HG03095 (cell line): ENCODE measurements around the gene MPI.
"Not testable (repeated sequence)": the region's sequence is repeated elsewhere in the genome, so short reads cannot be mapped to it uniquely, and the experiment has no call there.

Experiments used
- ATAC-seq: cut with Tn5 transposase; IDR thresholded peaks from one replicate; pipeline ENCODE4 v1.9.1; 2021; ENCODE audit warnings: moderate library complexity; ENCODE audit not compliant: unreplicated experiment

MPI gene

DNA sequence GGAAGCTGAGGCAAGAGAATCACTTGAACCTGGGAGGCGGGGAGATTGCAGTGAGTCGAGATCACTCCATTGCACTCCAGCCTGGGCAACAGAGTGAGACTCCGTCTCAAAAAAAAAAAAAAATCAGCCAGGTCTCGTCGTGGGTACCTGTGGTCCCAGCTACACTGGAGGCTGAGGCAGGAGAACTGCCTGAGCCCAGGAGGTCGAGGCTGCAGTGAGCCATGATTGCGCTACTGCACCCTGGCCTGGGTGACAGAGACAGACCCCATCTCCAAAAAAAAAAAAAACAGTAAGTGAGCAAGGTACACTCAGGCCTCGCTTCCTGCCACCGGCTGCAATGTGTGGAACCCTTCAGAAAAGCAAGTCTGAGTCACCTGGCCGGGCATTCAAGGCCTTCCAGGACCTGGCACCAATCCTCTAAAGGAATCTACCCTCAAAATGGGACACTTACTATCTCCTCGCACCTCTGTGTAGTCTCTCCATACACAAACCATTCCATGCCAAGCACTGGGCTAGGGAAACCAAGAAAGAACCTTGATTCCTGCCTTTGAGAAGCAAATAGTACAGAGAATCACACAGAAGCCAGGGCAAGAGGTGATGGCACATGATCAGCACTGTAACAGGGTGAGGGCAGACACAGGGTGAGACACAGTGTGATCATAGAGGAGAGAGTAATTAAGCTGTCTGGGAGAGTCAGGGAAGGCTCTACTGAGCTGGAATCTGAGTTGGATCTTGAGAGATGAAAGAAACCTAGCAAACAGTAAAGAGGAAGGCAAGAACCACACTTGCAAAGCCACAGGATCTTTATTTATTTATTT is 26.4 kb upstream of the MPI start:
- no peak for ATAC-seq

DNA sequence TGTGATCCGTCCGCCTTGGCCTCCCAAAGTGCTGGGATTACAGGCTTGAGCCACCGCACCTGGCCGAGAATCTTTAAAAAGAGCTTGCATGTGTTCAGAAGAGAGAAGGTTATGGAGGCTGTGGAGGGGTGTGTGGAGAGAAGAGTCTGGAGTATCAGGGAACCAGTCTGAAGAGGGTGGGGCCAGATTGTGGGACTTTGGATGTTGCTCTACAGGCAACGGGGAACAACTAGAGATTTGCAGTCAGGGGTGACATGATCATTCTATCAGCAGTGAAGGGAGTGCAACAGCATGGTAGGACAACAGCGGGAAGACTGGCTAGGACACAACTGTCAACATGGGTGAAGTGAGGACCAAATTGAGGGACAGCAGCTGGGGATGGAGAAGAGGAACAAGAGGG is 25.5 kb upstream of the MPI start:
- no peak for ATAC-seq

DNA sequence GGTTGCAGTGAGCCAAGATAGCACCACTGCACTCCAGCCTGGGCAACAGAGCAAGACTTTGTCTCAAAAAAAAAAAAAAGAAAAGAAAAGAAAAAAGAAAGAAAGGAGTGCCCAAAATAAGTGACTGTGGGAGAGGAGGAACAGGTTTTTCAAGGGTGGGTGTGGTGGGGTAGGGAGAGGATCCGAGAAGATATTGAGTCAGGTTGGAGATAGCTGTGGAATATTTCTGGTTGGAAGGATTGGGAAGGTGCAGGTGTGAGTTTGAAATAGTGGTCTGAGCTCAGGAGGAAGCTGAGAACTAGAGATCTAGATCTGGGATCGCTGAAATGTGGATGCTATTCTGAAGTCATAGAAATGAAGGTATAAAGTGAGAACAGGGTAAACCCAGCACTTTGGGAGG is 24.5 kb upstream of the MPI start:
- ATAC-seq, result no peak

DNA sequence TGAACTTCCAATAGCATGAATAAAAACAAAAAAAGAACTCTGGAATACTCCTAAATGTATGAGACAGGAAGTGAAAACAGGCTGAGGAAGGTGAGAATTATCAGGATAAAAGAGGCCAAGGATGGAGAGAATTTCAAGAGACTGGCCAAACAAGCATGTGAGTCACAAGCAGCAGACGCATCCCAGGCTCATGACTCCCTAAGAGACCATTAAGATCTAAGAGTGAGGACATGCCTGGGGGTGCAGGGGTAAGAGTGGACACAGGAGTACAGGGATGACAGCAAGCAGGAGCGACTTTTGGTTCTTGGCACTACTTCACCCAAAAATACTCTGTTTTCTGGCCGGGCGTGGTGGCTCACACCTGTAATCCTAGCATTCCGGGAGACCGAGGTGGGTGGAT is 23.8 kb upstream of the MPI start:
- ATAC-seq, result no peak

DNA sequence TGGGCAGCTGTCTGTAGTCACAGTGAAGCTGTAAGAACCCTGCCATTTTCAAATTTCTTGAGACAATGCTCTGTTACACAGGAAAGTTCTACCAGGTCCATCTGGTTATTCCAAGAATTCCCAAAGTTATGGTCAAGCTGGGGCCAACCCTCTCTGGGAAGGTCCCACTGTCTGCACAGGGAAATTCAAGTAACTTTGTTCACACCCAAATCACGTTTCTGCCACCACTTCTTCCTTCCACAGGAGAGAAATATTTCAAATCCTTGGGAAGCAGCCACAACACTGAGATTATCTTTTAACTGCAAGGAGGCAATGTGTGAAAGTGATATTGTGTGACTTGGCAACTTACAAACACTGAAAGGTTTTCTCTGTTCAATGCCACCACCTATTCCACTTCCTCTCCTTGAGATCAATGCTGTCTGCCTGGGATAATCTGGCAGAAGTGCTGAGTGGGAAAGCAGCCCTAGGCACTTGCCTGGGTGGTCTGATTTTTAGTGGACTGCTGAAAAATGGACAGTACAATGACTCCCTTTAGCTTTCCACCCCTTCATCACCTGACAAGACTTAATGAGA is 22.3 kb upstream of the MPI start:
- ATAC-seq, result no peak

DNA sequence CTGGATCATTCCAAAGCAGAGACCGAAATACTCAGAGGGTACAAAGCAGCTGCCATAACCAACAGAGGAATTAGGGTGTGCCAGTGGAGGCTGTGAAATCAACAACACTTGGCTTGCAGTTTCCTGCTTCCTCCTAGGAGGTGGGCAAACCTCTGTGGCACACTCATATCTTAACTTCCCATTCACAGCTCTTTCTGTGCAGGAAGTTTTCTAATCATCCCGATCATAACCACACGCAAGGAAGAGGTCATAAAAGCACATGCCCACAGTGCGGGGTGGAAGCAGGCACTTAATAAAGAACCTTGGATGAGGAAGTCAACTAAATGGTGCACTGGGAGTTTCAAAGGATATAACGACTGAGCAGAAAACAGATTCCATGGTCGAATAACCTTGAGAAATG is 21.8 kb upstream of the MPI start:
- no peak for ATAC-seq

DNA sequence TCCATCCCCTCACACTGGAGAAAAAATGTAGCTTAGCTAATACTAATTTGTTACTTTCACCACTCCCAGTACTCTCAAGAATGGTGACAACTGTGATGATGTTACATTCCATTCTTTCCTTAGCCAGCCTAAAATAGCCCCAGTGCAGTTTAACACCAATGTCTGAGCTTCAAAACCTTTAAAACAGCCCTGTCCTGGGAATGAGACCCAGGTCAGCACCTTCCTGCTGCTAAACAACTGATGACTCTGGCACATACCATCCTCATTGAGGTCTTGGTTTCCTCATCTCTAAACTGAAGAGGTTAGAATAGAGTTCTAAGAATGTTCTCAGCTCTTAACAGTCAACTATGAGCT is 20.5 kb upstream of the MPI start:
- ATAC-seq, result no peak

DNA sequence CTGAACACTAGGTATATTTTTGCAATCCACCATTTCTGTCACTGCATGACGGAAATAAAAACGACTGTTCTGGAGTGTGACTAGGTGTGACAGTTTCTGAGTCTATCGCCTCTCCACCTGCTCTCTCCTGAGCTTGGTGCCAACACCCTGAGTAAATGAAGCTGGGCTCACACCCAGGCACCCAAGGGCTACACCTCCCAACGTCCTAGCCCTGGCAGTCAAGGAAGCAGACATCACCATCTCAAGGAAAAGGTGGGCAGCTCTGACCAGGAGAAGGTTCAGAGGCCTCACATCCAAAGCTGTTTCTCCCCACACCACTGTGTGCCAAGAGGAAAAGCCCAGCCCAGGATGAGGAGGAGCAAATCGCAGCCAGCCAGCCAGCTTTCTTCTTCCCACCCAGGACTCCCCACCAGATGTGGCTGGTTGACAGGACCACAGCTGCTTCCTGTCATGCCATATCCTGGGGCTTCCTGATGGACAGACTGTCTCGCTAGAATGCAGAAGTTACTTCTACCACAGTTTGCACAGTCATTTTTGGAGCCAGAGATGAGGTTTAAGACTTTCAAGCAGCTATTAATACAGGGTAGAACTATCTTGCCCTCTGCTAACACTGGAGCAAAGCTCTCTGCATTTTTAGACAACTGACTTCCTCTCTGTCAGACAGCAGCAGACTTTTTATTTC is 20.0 kb upstream of the MPI start:
- ATAC-seq, result peak; percentile 52

DNA sequence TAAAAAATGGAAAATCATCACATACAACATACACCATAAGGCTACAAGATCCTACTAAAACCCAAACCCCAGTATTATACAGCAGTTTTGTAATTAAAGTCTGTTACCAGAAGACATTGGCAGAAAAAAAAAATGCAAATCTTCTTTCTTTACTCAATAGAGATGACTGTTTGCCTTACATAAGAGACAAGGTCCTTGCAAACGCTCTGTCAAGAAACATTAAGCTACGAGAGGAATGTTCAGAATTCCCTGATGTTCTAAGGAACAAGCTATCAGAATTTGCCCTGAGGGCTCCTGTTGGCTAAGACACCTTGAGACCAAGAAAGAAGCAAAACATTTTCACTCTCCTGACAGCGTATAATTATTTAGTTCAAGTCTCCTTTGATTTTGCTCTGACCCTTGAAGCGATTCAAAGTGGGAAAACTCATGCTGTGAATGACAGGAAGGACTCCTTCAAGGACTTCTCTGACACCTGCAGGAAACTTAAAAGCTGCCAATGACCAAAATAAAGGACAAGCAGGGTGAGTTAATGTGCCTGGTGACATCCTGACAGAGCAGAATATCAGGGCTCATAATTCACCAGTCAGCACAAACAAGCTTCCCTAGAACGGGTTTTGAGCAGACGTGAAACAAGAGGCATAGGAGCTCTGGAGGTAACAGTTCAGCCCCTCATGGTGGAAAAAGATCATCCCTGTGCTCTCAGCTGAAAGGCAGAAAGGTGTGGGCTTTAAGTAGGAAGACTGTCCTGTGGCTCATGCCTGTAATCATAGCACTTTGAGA is 19.2 kb upstream of the MPI start:
- ATAC-seq, result no peak

DNA sequence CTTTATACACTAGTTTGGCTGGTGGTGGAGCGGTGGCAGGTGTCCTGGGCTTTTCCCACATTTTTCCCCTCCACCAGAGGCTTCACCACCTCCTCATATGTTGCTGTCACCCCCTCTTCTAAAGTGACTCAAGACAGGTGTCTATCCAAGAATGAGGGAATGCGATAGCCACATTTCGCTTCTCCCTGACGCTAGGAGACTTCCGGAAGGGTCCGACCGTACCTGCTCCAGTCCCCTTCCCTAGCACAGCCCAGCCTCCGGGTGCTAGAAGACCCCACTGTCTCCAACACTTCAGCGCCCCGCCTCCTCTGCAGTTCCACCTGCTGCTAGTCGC is 17.2 kb upstream of the MPI start:
- no peak for ATAC-seq

DNA sequence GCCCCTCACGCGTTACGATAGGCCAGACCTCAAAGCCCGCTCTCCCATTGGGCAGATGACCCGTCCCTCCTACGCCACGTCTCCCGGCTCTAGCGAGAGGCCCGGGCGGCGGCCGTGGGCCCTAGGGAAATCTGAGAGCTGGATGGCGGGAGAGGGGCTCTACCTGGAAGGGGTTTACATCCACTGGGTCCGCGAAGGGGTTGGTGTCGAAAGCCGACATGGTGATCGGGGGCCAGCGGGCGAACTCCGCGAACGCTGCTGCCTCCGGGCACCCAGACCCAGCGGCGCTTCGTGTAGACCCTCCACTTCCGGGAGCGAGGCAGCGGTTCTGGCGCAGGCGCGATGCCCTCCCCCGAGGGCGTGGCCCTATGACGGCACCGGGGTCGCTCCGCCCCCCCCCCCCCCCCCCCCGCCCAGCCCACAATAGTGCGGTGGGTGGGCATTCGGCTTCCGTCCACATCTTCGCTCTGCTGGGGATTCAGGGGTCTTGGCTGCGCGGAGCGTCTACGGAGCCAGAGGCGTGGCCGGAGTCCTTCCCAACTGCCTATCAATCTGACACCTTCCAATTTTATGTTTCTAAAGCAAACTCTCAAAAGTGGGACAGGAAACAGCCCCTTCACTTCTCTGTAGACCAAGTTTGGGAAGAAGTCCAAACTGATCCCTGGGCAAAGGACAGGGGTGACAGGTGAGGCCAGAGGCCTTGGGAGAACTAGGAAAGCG is 16.6 kb upstream of the MPI start, which contains the start of gene SCAMP2:
Gene SCAMP2 (minus strand): TSS at position 330 of the 720 bp plus-strand sequence. CDS start 110 bp downstream, at position 220.
- ATAC-seq, result peak; percentile 63

DNA sequence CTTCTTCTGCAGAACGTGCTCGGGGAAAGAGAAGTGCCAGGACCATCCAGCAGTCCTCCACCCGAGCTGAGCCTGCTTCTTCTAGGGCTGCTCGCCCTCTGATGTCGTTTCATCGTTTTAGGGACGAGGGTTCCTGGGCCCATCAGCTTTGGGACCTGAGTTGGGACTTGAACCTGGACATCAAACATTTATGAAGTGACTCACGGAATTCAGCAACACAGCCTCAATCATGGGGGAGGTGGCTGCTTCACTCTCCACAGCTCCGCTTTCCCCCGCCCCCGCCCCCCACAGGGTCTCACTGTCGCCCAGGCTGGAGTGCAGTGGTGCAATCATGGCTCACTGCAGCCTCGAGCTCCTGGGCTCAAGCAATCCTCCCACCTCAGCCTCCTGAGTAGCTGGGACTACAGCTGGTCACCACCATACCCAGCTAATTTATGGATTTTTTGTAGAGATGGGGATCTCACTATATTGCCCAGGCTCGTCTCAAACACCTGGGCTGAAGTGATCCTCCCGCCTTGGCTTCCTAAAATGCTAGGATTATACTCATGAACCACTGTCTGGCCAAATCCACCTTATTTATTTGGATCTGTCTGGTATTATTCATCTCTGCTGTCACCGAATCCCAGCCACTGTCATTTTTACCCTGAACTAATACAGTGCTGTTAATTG is 16.0 kb upstream of the MPI start:
- ATAC-seq, result no peak

DNA sequence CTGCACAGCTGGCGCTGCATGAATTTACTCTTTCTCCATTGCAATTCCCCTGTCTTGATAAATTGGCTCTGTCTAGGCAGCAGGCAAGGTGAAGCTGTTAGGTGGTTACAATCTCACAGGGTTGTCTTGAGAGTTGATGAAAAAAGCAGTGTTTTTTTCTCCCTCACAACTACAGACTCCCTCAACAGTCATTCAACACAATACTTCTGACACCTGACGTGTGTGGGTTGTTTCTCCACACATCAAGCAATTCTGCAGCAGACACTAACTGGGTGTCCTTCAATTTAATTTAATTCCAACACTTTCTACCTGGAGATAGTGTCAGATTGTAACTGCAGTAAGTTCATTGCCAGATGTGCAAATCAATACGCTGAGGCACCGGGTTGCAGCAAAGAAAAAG is 11.6 kb upstream of the MPI start:
- no peak for ATAC-seq

DNA sequence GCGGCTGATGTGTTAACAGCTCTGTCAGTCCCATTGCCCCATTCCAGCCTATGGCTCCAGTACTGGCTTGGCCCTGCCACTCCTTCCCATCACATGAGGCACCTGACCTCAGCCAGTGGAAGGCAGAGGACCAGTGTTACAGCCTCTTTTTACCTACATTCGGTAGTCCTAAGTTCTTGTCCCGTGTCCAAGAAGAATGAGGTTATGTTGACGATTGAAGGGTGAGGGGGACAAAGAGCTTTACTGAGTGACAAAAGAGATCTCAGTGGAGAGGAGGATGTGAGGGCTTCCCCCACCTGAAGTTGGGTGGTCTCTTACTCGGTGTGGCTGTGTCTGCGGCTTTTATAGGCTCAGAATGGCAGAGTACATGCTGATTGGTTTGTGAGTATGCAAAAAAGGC is 7.3 kb upstream of the MPI start:
- ATAC-seq, result no peak

DNA sequence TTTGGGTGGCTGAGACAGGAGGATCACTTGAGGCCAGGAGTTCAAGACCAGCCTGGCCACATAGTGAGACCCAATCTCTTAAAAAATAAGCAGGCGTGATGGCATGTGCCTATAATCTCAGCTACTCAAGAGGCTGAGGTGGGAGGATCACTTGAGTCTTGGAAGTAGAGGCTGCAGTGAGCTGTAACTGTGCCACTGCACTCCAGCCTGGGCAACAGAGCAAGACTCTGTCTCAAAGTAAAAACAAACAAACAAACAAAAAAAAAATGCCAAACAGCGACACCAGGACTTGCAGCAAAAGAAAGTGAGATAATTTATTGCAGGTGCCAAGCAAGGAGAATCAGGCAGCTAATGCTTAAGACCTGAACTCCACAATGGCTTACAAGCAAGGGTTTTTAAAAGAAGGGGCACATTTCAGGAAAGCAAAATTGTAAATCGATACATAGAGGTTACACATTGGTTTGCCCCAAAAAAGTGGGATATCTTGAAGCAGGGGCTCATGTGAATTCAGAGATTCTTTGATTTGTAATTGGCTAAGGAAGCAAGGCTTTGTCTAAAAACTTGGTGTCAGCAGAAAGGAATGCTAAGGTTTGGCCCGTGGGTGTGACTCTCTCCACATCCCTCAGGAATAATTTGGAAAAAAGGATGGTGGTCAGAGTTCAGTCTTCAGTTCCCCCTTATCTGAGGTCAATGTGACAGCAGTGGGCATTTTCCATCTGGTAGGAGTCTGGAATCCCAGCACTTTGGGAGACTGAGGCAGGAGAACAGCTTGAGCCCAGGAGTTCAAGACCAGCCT is 5.2 kb upstream of the MPI start:
- no peak for ATAC-seq

DNA sequence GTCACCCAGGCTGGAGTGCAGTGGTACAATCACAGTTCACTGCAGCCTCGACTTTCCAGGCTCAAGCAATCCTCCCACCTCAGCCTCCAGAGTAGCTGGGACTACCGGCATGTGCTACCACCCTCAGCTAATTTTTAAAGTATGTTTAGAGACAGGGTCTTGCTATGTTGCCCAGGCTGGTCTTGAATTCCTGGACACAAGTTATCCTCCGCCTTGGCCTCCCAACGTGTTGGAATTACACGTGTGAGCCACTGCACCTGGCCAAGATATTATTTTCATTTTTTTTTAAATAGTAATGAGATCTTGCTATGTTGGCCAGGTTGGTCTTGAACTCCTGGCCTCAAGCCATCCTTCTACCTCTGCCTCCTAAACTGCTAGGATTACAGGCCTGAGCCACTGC is 4.4 kb upstream of the MPI start:
- ATAC-seq, result no peak

DNA sequence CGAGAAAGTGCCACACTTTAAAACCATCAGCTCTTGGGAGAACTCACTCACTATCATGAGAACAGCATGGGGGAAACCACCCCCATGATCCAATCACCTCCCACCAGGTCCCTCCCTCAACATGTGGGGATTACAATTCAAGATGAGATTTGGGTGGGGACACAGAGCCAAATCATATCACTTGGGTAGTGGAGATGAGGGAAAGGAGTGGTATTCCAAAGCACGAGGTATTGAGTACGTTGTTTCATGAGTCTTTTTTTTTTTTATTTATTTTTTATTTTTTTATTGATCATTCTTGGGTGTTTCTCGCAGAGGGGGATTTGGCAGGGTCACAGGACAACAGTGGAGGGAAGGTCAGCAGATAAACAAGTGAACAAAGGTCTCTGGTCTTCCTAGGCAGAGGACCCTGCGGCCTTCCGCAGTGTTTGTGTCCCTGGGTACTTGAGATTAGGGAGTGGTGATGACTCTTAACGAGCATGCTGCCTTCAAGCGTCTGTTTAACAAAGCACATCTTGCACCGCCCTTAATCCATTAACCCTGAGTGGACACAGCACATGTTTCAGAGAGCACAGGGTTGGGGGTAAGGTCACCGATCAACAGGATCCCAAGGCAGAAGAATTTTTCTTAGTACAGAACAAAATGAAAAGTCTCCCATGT is 2.2 kb upstream of the MPI start:
- ATAC-seq, result not testable (repeated sequence)

DNA sequence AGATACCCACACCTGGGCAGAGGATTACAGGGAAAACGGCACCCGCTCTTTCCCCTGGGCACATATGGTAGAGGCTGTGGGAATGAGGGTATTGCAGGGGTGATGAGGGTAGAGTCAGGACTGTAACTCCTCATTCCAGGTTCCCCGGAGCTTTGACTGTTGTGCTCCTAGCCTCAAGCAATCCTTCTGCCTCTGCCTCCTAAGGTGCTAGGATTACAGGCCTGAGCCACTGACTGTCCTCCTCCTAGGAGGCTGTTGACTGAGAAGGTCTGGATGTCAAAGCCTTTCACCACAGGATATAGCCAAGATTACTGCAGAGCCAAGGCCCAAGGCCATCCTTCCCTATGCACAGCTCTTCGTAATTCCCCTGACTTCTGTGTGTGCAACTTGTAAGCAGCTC is 1.1 kb upstream of the MPI start:
- ATAC-seq, result no peak

DNA sequence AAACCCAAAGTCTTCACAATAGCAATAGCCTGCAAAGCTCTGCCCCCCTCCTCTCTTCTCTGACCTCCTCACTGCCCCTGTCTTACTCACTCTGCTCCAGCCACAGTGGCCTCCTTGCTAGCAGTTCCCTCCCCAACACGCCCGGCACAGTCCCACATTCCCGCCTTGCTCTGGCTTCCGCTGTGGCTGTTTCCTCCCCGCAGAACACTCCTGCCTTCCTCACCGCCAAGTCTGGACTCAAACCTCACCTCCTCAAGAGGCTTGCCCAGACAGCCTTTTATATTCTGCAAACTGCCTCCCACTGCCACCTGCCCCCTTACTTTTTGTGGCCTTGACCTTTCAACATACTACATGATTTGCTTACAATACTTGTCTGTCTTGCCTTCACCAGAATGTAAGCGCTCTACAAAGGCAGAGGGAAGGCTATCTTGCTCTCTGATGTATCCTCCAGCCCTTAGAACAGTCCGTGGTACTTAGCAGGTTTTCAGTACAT is 406 bp upstream of the MPI start:
- ATAC-seq, result peak; percentile 20
